ENCODE results near the gene ANKS1B. TPM values are rescaled to one million over a fixed set of nuclear protein-coding genes. Genes with fewer than 3 reads are reported as not detected.

The ANKS1B gene
- total and polyA plus RNA-seq, 2 experiments from 2014 or later = 1.8 to 1.9 TPM

DNA sequence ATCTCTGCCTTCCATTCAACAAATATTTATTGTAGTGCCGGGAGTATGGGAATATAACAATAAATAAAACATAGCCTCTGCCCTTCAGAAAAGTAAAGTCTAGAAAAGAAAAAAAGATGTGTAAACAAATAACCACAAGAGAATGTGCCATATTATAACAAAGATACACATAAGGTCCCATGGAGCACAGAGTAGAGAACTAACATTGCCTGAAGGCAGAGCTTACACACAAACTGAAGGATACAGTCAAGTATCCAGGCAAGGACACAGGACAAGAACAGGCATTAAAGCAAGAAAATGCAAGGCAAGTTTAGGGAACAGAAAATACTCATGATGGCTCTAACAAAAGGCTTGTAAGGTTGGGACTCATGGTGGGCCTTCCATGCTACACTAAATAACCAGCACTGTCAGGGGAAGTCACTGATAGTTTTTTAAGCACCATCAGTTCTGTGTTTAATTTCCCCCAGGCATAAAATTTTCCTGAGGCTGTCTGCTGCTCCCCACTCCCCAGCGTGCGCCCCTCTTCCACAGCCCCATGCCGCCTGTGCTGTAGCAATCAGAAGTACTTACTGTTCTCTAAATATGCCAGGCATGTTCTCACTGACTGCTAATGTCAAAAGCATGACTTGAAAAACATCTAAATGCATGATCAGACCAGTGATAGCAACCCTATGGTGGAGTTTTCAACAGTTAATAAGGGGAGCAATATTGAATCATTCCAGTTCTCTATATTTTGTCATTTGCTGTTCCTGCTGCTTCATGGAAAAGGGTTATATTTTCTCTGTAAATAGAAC lies 77.8 kb downstream of the ANKS1B start:
- H3K27me3 ChIP-seq = no peaks in the 10 kb centered on the region
- no peak overlapping the region for H3K27ac ChIP-seq
- no peak overlapping the region for H3K4me3 ChIP-seq
- no peaks in the 10 kb centered on the region for H3K4me1 ChIP-seq (ENCODE audit: low read depth)
- H3K36me3 ChIP-seq = no peaks in the 10 kb centered on the region
- no peak for DNase-seq (ENCODE audit: low read depth in 1 of 2, low spot score in 1 of 2)
- no peaks in the 10 kb centered on the region for H3K9me3 ChIP-seq (ENCODE audit: low read depth)
- TF ChIP-seq, protein P1, sequence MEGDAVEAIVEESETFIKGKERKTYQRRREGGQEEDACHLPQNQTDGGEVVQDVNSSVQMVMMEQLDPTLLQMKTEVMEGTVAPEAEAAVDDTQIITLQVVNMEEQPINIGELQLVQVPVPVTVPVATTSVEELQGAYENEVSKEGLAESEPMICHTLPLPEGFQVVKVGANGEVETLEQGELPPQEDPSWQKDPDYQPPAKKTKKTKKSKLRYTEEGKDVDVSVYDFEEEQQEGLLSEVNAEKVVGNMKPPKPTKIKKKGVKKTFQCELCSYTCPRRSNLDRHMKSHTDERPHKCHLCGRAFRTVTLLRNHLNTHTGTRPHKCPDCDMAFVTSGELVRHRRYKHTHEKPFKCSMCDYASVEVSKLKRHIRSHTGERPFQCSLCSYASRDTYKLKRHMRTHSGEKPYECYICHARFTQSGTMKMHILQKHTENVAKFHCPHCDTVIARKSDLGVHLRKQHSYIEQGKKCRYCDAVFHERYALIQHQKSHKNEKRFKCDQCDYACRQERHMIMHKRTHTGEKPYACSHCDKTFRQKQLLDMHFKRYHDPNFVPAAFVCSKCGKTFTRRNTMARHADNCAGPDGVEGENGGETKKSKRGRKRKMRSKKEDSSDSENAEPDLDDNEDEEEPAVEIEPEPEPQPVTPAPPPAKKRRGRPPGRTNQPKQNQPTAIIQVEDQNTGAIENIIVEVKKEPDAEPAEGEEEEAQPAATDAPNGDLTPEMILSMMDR (IDR thresholded peaks at IDR 0.05; ENCODE audit: low read depth, low read length) = no peak

DNA sequence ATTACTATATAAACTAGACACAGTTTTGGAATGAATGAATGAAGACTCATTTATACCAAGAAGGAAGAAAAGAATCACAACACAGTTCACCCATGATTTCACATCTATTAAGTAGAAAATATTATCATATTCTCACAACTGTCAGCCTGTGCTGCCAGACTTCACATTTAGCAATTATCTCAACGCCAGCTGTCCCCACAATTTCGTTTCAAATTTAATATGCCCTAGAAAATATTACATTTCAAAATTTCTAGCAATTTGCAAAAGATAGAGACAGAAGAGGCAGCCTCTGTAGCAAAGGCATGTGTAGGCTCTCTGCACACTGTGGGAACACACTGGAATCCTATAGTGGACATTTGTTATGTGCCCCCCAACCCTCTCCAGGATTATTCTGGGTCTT lies 83.6 kb downstream of the ANKS1B start:
- H3K4me3 ChIP-seq = no peak overlapping the region
- no peak for DNase-seq (ENCODE audit: low read depth in 1 of 2, low spot score in 1 of 2)

DNA sequence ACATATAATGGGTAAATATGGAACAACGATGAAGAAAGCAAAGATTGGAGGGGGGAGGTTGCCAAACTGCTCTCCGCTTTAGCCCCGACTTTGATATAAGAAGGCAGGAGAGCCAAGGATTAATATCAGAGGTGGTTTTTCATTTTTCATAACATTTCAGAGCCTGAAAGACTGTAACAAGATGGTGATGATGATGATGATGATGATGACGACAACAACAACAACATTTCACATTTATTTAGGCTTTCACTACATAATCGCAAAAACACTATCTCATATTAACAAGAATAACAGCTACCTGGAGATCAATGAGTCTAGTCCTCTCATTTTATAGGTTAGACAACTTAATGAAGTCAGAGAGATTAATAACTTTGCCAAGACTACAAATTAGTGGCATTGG lies 86.1 kb downstream of the ANKS1B start:
- no peak for DNase-seq (ENCODE audit: low read depth in 1 of 2, low spot score in 1 of 2)

More for the DNA sequence above, 83.6 kb downstream of the ANKS1B start:
- no peaks in the 10 kb centered on the region for H3K4me1 ChIP-seq (ENCODE audit: low read depth)
- no peak overlapping the region for H3K27ac ChIP-seq
- no peaks in the 10 kb centered on the region for H3K9me3 ChIP-seq (ENCODE audit: low read depth)
- no peaks in the 10 kb centered on the region for H3K27me3 ChIP-seq
- TF ChIP-seq, protein P1 (IDR thresholded peaks at IDR 0.05; ENCODE audit: low read depth, low read length) = no peak
- H3K36me3 ChIP-seq = no peaks in the 10 kb centered on the region

GRCh38 chr12:99879439-99879838 lies 105.3 kb downstream of the ANKS1B start:
- no peaks in the 10 kb centered on the region for H3K9me3 ChIP-seq (ENCODE audit: low read depth)
- no peaks in the 10 kb centered on the region for H3K4me1 ChIP-seq (ENCODE audit: low read depth)
- TF ChIP-seq, protein P1 (IDR thresholded peaks at IDR 0.05; ENCODE audit: low read depth, low read length) = no peak
- H3K4me3 ChIP-seq = no peak overlapping the region
- H3K27me3 ChIP-seq = no peaks in the 10 kb centered on the region
- no peak overlapping the region for H3K27ac ChIP-seq
- no peak for DNase-seq (ENCODE audit: low read depth in 1 of 2, low spot score in 1 of 2)
- H3K36me3 ChIP-seq = no peaks in the 10 kb centered on the region

More for the DNA sequence above, 86.1 kb downstream of the ANKS1B start:
- H3K27me3 ChIP-seq = no peaks in the 10 kb centered on the region
- no peaks in the 10 kb centered on the region for H3K4me1 ChIP-seq (ENCODE audit: low read depth)
- no peak overlapping the region for H3K4me3 ChIP-seq
- H3K9me3 ChIP-seq (ENCODE audit: low read depth) = no peaks in the 10 kb centered on the region
- H3K36me3 ChIP-seq = no peaks in the 10 kb centered on the region
- no peak overlapping the region for H3K27ac ChIP-seq
- TF ChIP-seq, protein P1 (IDR thresholded peaks at IDR 0.05; ENCODE audit: low read depth, low read length) = no peak

GRCh38 chr12:99875081-99875480 lies 109.7 kb downstream of the ANKS1B start:
- Histone ChIP-seq H3K36me3 (no peaks in the 10 kb centered on the region), H3K4me3 (no peak overlapping the region), H3K4me1 (ENCODE audit: low read depth) (no peaks in the 10 kb centered on the region), H3K27me3 (no peaks in the 10 kb centered on the region), H3K27ac (no peak overlapping the region), H3K9me3 (ENCODE audit: low read depth) (no peaks in the 10 kb centered on the region)
- TF ChIP-seq, protein P1 (IDR thresholded peaks at IDR 0.05; ENCODE audit: low read depth, low read length) = no peak
- no peak for DNase-seq (ENCODE audit: low read depth in 1 of 2, low spot score in 1 of 2)
